ENCODE results near the gene LARGE1.

Gene LARGE1

DNA sequence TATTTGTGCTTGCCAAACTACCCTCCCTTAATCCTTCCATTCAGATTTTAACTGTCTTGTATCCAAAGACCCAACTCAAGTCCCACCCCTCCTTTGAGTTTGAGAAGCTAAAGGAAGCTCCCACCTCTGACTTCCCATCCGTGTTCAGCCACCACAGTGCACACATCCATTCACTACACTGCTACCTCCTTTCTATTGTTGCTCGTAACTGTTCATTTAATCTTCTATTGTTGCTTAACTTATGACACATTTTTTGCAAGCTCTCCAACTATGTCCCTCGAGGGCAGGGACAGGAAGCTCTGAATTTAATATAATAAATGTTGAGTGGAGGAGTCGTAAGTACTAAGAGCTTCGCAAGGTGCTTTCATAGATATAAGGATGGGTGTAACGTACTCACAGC lies 10.4 kb downstream of the LARGE1 start:
- no peak for DNase-seq

DNA sequence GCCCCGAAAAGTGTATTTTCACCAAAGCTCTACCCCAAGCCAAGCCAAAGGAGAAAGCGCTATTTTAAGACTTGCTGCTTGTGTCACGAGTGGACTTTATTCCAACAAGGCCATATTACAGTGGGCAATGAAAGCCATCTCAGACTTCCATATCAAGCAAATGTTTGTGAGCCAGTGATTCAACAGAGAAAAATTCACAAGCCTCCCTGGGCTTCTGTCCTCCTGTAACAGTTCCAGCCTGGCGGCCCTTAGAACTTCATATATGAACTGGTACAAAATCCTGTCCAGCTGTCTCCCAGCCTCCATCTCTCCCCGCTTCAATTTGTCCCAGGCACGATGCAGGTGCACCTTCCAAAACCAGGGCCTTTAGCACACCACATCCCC lies 11.2 kb downstream of the LARGE1 start:
- no peak for DNase-seq

DNA sequence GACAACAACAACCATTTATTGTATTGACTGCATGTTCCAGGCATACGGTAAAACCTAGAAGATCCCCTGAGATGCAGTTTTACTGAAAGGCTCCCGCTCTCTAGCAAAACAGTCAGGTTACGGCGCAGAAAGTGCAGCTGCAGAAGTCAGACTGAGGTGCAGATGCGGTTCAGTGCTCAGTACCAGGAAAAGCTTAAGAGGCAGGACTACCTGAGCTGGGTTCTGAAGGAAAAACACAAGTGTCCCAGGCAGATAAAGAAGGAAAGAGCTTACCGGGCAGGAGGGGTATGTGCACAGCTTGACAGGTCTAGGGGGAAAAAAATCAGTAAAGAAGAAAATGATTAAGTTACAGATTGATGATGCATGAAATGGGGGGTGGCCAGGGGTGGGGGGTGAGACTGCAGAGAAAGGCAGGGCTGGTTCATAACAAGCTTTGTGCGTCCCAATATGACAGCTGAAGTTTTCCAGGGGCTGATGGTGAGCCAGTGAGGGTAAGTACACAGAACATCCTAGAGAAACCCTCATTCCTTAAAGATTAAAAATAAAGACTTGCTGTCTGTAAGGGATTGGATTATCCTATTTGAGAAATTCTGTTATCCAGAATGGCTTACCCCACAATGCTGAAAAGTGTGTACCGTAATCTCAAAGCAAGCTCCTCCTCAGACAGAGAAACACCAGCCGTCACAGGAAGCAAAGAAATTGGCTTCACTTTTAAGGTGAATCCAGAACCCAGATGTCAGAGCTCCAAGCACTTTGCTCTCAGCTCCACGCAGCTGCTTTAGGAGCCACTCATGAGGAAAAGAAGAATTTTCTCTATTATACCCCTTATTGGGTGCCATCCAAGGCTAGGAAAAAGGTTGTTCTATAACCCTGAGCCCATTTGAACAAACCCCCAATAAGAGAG lies 11.9 kb downstream of the LARGE1 start:
- DNase-seq: no peak

DNA sequence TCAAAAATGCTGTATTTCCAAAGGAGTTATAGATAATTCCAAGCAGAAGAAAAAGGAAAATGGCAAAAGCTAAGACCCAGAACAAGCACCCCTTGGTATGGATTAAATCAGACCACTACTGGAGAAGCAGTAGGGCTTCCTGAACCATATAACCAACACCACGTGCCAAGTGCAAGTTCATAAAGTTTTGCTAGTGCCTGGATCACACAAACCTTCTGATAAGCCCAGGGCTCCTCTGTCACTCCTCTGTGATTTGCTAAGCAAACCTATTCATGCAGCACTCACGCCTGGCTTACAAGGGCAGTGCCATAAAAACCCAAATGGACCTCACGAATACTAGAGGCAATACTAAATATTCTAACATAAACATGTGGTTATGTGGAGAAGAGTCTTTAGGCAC lies 13.3 kb downstream of the LARGE1 start:
- DNase-seq: no peak

DNA sequence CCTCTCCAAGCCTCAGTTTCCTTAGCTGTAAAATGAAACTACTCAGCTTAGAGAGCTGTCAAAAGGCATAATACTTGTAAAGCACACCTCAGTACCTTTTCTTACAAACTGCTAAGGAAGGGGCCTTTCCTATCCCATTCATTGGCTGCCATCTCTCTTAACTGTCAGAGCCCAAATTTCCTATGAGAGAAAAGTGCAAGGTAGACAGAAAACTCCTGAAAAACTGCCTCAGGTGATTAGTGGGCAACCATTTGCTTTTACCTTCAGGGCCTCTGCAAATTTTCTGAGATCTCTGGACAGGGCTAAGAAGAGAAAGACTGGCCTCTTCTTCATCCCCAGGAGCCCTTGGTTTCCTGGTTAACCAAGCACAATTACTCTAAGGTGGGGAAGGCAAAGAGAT lies 13.8 kb downstream of the LARGE1 start:
- DNase-seq: no peak

DNA sequence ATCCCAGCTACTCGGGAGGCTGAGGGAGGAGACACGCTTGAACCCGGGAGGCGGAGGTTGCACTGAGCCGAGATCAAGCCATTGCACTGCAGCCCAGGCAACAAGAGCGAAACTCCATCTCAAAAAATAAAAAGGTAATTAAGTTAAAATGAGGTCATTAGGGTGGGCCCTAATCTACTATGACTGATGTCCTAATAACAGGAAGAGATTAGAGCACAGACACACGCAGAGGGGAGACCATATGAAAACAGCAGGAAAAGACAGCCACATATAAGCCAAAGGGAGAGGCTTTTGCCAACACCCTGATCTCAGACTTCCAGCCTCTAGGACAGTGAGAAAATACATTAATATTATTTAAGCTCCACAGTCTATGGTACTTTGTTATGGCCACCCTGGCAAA lies 17.3 kb downstream of the LARGE1 start:
- no peak for DNase-seq

DNA sequence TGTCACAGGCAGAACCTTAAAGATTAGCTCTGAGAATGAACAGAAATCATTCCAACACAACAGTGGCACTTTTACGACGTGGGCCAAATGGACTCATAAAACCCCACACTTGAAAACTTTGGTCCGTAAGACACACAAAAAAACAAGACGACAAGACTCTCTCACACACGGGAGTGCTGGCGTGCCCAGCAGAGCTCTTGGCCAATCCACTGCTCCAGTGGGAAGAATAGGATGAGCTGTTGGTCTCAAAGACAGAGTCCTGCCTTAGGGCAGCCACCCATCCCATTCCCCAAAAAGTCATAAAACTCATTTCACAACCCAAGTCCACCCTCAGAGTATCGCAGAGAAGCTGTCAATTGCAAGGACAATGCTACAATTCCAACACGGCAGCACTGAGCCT lies 18.2 kb downstream of the LARGE1 start:
- no peak for DNase-seq

DNA sequence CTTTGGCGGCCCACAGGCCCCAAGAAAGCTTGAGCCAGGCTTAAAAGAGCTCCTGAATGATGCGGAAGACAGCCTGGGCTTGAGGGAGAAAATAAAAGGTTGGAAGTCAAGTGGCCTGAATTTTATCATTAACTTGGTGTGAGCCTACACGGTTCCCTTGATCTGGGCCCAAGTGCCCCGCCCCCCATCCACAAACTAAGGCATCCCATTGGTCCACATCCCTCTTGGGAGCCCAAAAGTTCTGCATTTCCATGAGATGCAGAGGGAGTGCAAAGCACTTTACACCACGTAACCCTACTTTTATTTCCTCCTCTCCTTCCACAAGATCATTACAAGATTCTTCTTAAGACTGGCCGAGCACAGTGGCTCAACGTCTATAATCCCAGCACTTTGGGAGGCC lies 22.2 kb downstream of the LARGE1 start:
- DNase-seq: no peak

DNA sequence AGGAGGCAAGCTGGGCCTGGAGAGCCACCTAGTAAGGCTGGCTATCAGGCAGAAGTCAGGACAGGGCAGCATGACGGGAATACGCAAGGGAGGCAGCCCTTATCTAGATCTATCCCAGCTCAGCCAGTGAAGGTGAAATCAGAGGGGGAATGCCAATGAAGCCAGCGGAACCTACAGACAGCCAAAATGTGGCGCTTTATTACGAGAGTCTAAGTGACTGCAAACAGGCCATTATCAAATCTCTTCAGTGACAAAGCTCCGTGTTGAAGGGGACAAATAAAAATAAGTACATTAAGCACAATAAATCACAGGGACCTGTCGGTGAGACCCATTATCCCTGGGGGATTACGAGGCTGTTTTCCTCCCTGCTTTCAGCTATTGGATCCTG lies 22.8 kb downstream of the LARGE1 start:
- no peak for DNase-seq

DNA sequence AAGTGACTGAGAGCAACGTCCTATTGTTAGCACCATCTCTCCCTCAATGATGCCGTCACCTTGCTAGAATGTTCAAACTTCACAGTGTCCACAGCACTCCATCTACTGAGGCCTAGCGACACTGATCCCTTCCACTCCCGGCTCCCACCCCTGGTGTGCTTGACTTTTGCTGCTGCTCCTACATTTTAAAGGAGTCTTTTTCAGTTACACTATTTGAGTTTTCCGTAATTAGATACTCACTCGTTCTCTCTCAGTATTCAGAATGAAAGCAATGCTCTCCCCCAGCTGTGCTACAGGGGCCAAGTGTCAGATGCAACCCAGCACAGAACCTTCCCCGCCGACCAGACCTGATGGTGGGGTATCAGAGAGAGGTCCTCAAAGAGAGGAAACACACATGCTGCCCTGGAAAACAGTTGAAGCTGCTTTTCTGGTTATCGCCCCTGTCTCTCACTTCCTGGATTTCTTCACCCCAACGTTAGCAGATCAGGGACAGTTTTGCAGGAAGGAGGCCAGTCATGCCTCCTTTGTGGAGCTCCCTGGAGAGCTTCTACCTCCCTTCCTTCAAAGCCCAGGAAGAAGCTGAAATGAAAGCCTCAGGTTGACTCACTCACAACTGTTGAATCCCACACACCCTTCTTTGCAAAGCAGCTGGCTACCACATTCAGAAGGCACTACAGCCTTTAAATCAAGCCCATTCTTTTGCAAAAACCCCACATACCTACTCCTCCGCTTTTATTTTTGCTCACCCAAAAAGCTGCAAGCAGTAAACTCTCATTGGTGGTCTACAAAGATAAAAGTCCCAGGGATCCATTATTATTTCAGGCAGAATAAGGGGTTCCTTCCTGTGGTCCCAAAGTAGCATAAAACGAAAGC lies 23.5 kb downstream of the LARGE1 start:
- no peak for DNase-seq

DNA sequence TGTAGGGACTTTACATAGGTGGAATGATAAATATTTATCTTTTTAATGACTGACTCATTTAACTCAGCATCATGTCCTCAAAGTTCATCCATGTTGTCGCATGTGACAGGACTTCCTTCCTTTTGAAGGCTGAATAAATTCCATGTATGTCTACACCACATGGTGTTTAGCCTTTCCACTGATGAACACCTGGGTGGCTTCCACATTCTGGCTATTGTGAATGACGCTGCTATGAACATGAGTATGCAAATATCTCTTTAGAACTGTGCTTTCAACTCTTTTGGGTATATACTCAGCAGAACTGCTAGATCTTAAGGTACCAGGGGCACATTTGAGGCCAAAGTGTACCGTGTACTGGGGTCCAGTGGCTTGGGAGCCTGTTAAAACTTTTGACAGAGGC lies 24.1 kb downstream of the LARGE1 start:
- DNase-seq: no peak

DNA sequence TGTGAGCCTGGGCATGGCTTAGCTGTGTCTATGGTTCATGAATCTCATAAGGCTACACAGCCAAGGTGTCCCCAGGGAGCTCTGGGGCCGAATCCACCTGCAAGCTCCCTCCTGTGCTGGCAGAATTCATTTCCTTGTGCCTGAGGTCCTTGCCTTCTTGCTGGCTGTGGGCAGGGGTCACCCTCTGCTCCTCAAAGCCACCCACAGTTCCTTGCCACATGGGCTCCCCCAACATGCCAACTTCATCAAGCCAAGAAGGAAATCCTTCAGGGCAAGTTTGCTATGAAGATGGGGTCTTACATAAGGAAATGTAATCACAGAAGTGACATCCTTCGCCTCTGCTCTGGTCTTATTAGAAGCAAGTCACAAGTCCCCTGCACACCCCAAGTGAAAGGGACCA lies 24.8 kb downstream of the LARGE1 start:
- DNase-seq: no peak

DNA sequence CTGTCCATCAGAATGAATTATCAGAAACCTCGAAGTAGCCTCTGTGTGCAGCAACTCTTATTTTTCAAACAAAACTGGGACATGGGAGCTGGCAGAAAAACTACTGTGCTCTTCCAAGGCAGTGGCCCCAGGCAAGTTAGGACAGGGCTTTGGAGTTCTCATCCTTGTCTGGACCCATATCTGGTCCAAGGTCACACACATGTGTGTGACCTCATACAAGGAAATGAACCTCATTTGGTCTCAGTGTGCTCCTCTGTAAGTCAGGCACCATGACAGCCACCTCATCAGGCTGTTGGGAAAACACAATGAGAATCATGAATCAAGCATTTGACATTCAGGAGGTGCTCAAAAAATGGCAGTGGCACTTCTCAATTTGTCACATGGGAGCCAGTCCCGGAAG lies 25.8 kb downstream of the LARGE1 start:
- no peak for DNase-seq

DNA sequence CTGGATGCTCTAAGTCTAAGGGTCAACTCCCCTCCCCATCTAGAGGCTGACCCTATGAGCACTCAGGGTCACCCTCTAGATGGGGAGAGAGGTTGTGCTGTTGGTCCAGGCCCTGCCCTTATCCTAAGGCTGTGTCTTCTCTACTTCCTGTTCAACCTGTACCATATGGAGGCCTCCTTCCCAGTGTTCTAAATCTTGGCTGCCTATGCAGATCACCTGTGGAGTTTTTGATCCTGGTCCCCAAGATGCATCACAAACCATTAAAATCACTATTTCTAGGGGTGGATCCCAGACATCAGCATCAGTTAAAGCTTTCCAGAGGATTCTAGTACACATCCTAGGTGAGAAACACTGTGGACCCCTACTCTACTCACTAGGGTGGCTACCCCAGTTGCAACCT lies 26.2 kb downstream of the LARGE1 start:
- no peak for DNase-seq

DNA sequence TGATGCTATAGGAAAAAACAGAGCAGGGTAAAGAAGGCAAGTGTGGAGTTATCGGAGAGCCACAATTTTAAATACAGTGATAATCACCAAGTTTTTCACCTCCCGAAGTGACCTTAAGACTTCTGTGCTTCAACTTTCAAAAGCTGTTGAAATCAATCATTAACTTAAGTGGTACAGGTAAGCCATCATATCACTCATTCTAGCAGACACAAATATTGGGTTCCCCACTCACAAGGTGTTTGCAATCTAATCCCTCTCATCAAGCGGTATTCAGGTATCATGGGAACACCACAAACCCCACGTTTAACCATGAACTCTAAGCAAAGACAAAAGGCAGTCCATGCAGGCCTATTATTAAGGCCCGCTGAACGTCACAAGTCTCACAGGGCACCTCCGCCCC lies 26.8 kb downstream of the LARGE1 start:
- no peak for DNase-seq

DNA sequence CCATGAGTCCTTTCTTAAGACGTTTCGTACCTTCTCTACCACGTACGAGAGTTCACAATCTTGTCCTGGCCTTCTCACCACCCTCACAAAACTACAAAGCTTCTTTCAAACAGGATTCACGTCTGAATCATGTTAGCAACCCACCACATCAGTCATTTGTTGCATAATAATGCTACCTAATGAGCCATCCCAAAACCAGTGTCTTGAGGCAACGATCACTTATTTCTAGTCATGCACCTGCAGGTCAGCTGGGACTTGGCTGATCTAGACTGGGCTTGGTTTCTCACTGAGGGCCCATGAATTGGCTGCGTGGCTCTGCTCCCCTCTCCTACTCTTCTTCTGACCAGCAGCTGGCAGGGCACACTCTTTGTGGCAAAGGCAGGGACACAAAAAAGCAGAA lies 28.3 kb downstream of the LARGE1 start:
- no peak for DNase-seq

DNA sequence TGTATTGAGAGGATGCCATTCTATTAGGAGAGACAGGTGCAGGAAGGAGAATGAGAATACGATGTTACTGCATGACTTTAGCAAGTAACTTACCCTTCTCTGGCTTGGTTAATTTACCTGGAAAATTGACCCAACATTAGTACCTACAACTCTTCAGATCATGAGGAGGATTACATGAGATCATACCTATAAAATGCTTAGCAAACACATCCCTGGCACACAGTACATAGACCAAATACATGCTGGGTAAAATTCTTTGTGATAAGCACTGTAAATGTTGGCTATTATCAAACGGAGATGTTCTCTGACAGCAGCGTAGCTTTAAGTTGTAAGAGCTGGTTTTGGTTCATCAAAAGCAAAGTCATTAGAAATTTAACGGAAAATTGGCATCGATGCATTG lies 28.8 kb downstream of the LARGE1 start:
- DNase-seq: no peak

DNA sequence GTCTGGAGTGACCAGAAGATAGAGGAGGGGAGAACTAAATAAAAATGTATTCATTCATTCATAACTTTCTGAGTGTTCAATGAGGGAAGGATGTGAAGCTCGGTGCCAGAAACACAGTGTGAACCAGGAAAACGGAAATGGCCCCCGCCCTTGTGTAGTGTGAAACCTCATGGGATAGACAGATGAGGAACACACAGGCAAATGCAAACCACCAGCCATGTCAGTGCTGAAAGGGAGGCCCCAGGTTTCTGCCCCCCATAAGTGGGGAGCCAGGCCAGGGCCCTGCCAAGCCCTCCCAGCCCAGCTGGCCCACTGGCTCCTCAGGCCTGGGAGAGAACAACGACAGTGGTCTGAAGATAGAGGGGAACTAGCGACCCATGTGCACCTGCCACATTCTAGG lies 30.5 kb downstream of the LARGE1 start:
- DNase-seq: no peak

DNA sequence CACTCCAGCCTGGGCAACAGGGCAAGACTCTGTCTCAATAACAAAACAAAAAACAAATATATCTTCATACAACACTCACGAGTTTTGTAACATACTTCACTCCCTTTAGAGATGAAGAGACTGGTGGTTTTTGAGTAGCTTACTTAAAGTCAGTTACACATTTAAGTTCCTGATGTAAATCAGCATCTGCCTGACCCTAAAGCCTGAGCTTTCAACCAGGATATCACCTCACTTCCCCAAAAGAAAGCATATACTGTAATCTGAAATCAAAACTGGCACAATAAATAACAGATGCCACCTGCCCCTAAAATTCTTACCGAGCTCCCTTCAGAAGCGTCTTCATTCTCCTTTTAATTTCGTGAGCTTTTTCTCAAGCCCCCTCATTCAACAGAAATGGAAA lies 31.5 kb downstream of the LARGE1 start:
- DNase-seq: no peak

DNA sequence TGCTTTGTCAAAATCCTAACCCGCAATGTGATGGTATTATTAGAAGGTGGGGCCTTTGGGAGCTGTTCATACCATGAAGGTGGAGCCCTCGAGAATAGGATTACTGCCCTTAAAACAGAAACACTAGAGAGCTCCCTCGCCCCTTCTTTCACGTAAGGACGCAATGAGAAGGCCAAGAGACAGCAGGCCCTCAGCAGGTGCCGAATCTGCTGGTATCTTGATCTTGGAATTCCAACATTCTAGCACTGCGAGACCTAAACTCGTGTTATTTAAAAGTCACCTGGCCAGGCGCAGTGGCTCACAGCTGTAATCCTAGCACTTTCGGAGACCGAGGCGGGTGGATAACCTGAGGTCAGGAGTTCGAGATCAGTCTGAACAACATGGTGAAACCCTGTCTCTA lies 33.1 kb downstream of the LARGE1 start:
- no peak for DNase-seq

DNA sequence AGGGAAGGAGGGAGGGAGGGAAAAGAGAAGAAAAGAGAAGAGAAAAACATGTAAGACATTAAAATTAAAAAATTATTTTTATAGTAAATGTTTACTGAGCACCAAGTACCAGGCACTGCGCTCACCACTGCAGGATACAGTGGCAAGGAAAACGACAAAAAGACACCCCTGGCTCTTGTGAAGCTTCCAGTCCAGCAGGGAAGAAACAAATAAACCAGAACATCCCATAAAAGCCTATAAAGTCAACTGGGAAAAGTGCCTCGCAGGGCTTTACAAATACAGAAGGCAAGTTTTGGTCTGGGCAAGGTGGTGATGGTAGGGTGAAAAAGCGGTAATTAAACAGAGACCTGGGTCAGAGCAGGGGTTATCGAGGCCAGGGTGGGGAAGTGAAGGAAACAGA lies 33.6 kb downstream of the LARGE1 start:
- DNase-seq: no peak

DNA sequence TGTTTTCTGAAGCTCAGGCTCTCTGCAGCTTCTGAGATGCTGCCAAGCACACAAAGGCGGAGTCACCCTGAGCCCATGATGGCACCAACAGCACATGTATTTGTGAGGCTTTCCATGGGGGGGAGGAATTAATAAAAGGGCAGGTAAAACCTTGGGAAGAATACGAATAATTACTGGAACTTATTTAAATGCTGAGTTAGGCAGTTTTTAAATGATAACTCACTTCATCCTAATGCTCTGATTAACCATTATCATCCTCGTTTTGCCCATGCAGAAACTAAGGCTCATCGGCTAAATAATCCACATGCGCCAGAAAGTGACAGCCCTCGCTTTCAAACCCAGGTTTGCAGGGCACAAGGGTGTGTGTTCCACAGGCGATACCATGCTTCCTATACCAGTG lies 35.4 kb downstream of the LARGE1 start:
- DNase-seq: no peak

DNA sequence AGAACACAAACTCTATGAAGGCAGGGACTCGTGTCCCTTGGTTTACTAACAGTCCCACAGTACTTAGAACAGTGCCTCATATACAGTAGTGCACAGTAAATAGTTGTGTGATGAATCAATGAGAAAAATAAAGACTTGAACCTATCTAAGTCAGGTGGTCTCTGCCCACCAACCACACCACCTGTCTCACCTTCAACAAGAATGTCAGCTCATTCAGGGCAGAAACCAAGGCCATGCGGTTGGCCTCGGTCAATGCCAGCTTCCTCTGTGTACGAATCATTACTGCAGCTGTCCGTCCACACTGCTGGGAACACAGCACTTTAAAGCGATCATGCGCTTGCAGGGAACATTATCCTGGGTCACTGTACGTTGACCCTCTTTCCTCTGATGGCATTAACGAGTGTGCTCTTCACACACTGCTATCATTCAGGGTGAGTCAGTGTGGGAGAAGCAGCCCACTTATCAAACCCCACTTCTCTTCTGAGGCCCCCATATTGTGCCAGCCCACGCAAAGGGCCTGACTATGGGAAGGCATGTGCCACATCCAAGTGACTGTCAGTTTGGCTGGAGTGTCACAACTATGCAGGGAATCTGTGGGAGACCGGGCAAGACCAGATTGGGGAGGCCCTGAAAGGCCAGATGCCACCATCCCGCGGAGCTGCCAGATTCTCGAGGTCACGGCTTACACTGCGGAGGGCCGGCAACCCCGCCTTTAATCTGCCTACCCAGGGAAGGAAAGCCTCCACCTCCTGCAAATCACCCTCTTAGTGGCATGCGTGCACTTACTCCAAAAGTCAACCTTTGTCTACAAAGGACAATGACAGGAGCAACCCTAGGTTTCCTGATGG lies 36.1 kb downstream of the LARGE1 start:
- peak; percentile 11 to 61 for DNase-seq
